Choroid plexus epithelial cell (primary cell): ENCODE results near the gene PTPRG.

Experiments used
- DNase-seq: peaks from one replicate; pipeline ENCODE4 v3.0.0-alpha.2; 2010; ENCODE audit warnings: low read depth
- H3K4me3 ChIP-seq: 2 replicates; pipeline ENCODE4 v1.5.1; 2011; ENCODE audit warnings: low read depth, mild to moderate bottlenecking, control low read depth, low read length, moderate library complexity
- CTCF ChIP-seq: conservative IDR thresholded peaks from 2 replicates; pipeline ENCODE4 v1.5.1; 2011; ENCODE audit warnings: low read depth, mild to moderate bottlenecking, control low read depth, inconsistent platforms, low read length, moderate library complexity

The PTPRG gene

GRCh38 chr3:61808526-61808925 lies 247.2 kb downstream of the PTPRG start:
- H3K4me3 ChIP-seq = no peak overlapping the region
- TF ChIP-seq CTCF = no peak
- DNase-seq = no peak

GRCh38 chr3:61808999-61809398 lies 247.6 kb downstream of the PTPRG start:
- no peak for DNase-seq
- TF ChIP-seq CTCF = no peak
- H3K4me3 ChIP-seq = no peak overlapping the region

- no peak for TF ChIP-seq CTCF
- no peak overlapping the region for H3K4me3 ChIP-seq
- DNase-seq = no peak
Observed at GRCh38 chr3:61809879-61810278, 248.5 kb downstream of the PTPRG start.

GRCh38 chr3:61810953-61811497 lies 249.7 kb downstream of the PTPRG start:
- DNase-seq = no peak

GRCh38 chr3:61811652-61812051 lies 250.3 kb downstream of the PTPRG start:
- no peak for DNase-seq
- TF ChIP-seq CTCF = no peak
- no peak overlapping the region for H3K4me3 ChIP-seq

More at GRCh38 chr3:61810953-61811497, 249.7 kb downstream of the PTPRG start:
- TF ChIP-seq CTCF = no peak
- no peak overlapping the region for H3K4me3 ChIP-seq

- H3K4me3 ChIP-seq = no peak overlapping the region
- TF ChIP-seq CTCF = no peak
- no peak for DNase-seq
Observed at GRCh38 chr3:61812085-61812484, 250.7 kb downstream of the PTPRG start.

GRCh38 chr3:61812517-61812916 lies 251.1 kb downstream of the PTPRG start:
- no peak overlapping the region for H3K4me3 ChIP-seq
- no peak for DNase-seq
- no peak for TF ChIP-seq CTCF
